ENCODE results near the gene APOBEC3A.

GRCh38 chr22:38935616-38936015 lies 21.8 kb upstream of the APOBEC3A start:
- no peak for TF ChIP-seq CTCF (IDR thresholded peaks at IDR 0.05; ENCODE audit: borderline replicate concordance, extremely low read depth, low read length, poor library complexity, severe bottlenecking)
- no peak for TF ChIP-seq EZH2 (IDR thresholded peaks at IDR 0.05; ENCODE audit: borderline replicate concordance, low read depth, low read length, severe bottlenecking)

All from DND-41 (cell line).